Measurements from ENCODE around the gene LMAN2L. TPM values are rescaled to one million over a fixed set of nuclear protein-coding genes. Genes with fewer than 3 reads are reported as not detected.

Gene LMAN2L
- total RNA-seq (2022), result 32.6 and 33.2 TPM in 2 replicates
- percentile 67 among the genes with signal in this experiment for Bru-seq, nascent RNA
- percentile 71 among the genes with signal in this experiment for BruChase-seq, experiment 1, labeled RNA remaining after a 6-hour chase
- percentile 70 among the genes with signal in this experiment for BruChase-seq, experiment 2, labeled RNA remaining after a 2-hour chase
- long read RNA-seq, transcript LMAN2L-201 (8 exons, 2,397 nt), result major isoform, 121 of 132 reads
- long read RNA-seq, partial matches to known transcripts, result 2 of 132 reads
- long read RNA-seq, other reads (novel, unspliced or antisense), result 4 of 132 reads

- CTCF ChIA-PET, result no interaction called here
- intact Hi-C loops (cut with micrococcal nuclease; ENCODE audit: unreplicated experiment), result no loop called here
These were observed at the start of gene LMAN2L for GRCh38 chr2:96739633-96740428. Gene LMAN2L, minus strand, starts transcription at chr2:96740064. Its CDS starts 24 bp downstream, at chr2:96740040.

GRCh38 chr2:96789245-96789617 lies 49.4 kb upstream of the LMAN2L start:
- no peaks in the 10 kb centered on the region for H3K9me3 Mint-ChIP-seq (ENCODE audit: low read depth, unreplicated experiment)
- H3K27me3 Mint-ChIP-seq (ENCODE audit: unreplicated experiment), result no peaks in the 10 kb centered on the region
- no peak overlapping the region for H3K4me3 Mint-ChIP-seq (ENCODE audit: low read depth, unreplicated experiment)
- TF ChIP-seq CTCF (IDR thresholded peaks at IDR 0.05; ENCODE audit: unreplicated experiment), result no peak
- no TSS peak for BruUV-seq (replicated peaks)
- no peaks in the 10 kb centered on the region for H3K36me3 Mint-ChIP-seq (ENCODE audit: insufficient read depth, unreplicated experiment)
- intact Hi-C loops (cut with micrococcal nuclease; ENCODE audit: unreplicated experiment), result no loop called here
- CTCF ChIA-PET, result interaction anchor here (0.5 to 0.7 kb wide), 2 partner anchors 24 to 59 kb away, joined by 3 read pairs; no protein-coding TSS in a partner anchor
- H3K4me1 Mint-ChIP-seq (ENCODE audit: low read depth, unreplicated experiment), result peaks cover 9% of the 10 kb centered on the region
- no peak overlapping the region for H3K27ac Mint-ChIP-seq (ENCODE audit: unreplicated experiment)
- DNase-seq, result no peak

More at GRCh38 chr2:96739633-96740428, at the start of gene LMAN2L:
- TF ChIP-seq CTCF (IDR thresholded peaks at IDR 0.05; ENCODE audit: unreplicated experiment), result no peak
- peak within 1 kb of the TSS; percentile 92 for H3K27ac Mint-ChIP-seq (ENCODE audit: unreplicated experiment)
- peaks cover 18% of the 10 kb centered on the region for H3K4me1 Mint-ChIP-seq (ENCODE audit: low read depth, unreplicated experiment)
- H3K36me3 Mint-ChIP-seq (ENCODE audit: insufficient read depth, unreplicated experiment), result peaks cover 21% of the 10 kb centered on the region
- peak; percentile 97 for DNase-seq
- peaks cover 17% of the 10 kb centered on the region for H3K27me3 Mint-ChIP-seq (ENCODE audit: unreplicated experiment)
- peak within 1 kb of the TSS; percentile 94 for H3K4me3 Mint-ChIP-seq (ENCODE audit: low read depth, unreplicated experiment)
- BruUV-seq (replicated peaks), result no TSS peak
- no peaks in the 10 kb centered on the region for H3K9me3 Mint-ChIP-seq (ENCODE audit: low read depth, unreplicated experiment)

GRCh38 chr2:96788442-96789244 lies 48.8 kb upstream of the LMAN2L start:
- Mint-ChIP-seq H3K4me1 (ENCODE audit: low read depth, unreplicated experiment) (peaks cover 9% of the 10 kb centered on the region), H3K27me3 (ENCODE audit: unreplicated experiment) (no peaks in the 10 kb centered on the region), H3K36me3 (ENCODE audit: insufficient read depth, unreplicated experiment) (no peaks in the 10 kb centered on the region), H3K9me3 (ENCODE audit: low read depth, unreplicated experiment) (no peaks in the 10 kb centered on the region), H3K27ac (ENCODE audit: unreplicated experiment) (no peak overlapping the region), H3K4me3 (ENCODE audit: low read depth, unreplicated experiment) (no peak overlapping the region)
- CTCF ChIA-PET, result interaction anchor here (0.5 kb wide), 1 partner anchor 211 kb away, joined by 5 read pairs; no protein-coding TSS in a partner anchor
- no peak for TF ChIP-seq CTCF (IDR thresholded peaks at IDR 0.05; ENCODE audit: unreplicated experiment)
- intact Hi-C loops (cut with micrococcal nuclease; ENCODE audit: unreplicated experiment), result no loop called here
- BruUV-seq (replicated peaks), result no TSS peak
- DNase-seq, result no peak

GRCh38 chr2:96787411-96787810 lies 47.5 kb upstream of the LMAN2L start:
- intact Hi-C loops (cut with micrococcal nuclease; ENCODE audit: unreplicated experiment), result no loop called here
- CTCF ChIA-PET, result no interaction called here
- Mint-ChIP-seq H3K9me3 (ENCODE audit: low read depth, unreplicated experiment) (no peaks in the 10 kb centered on the region), H3K27ac (ENCODE audit: unreplicated experiment) (no peak overlapping the region), H3K27me3 (ENCODE audit: unreplicated experiment) (no peaks in the 10 kb centered on the region), H3K4me1 (ENCODE audit: low read depth, unreplicated experiment) (peaks cover 9% of the 10 kb centered on the region), H3K36me3 (ENCODE audit: insufficient read depth, unreplicated experiment) (no peaks in the 10 kb centered on the region), H3K4me3 (ENCODE audit: low read depth, unreplicated experiment) (no peak overlapping the region)
- TF ChIP-seq CTCF (IDR thresholded peaks at IDR 0.05; ENCODE audit: unreplicated experiment), result no peak
- no peak for DNase-seq
- no TSS peak for BruUV-seq (replicated peaks)

Measured in Calu3 (cell line).